HUDEP-2 (cell line): Measurements from ENCODE around the gene AKR7A2.

ENCODE experiments used
- DNase-seq, 76 experiments: peaks; one replicate each; lab custom pipeline; 2025; ENCODE audit not compliant: unreplicated experiment in 76 of 76; lab: John Stamatoyannopoulos, UW

AKR7A2 gene

GRCh38 chr1:19311931-19312781 is at the start of gene AKR7A2, which contains the start of gene SLC66A1:
AKR7A2 (minus strand) TSS chr1:19312144; CDS start chr1:19312124, 20 bp downstream.
SLC66A1 (plus strand) TSS chr1:19312326; CDS start chr1:19317678, 5,352 bp downstream.
- peak in 73 of 76 experiments; percentile 22 to 95 (median 83) for DNase-seq

- DNase-seq = no peak
Measured at GRCh38 chr1:19360843-19361610, 49.1 kb upstream of the AKR7A2 start.

GRCh38 chr1:19360432-19360831 is 48.5 kb upstream of the AKR7A2 start:
- no peak for DNase-seq

- DNase-seq = no peak
Measured at GRCh38 chr1:19360016-19360415, 48.1 kb upstream of the AKR7A2 start.

- DNase-seq = no peak
Measured at GRCh38 chr1:19359357-19359756, 47.4 kb upstream of the AKR7A2 start.

- no peak for DNase-seq
Measured at GRCh38 chr1:19358710-19359109, 46.8 kb upstream of the AKR7A2 start.

- DNase-seq = no peak
Measured at GRCh38 chr1:19357299-19357986, 45.5 kb upstream of the AKR7A2 start.

- DNase-seq = no peak
Measured at GRCh38 chr1:19356266-19356665, 44.3 kb upstream of the AKR7A2 start.

GRCh38 chr1:19354531-19354981 is 42.6 kb upstream of the AKR7A2 start:
- DNase-seq = no peak

GRCh38 chr1:19353596-19353995 is 41.7 kb upstream of the AKR7A2 start:
- DNase-seq = no peak

GRCh38 chr1:19352839-19353238 is 40.9 kb upstream of the AKR7A2 start:
- no peak for DNase-seq

GRCh38 chr1:19351873-19352272 is 39.9 kb upstream of the AKR7A2 start:
- no peak for DNase-seq

- no peak for DNase-seq
Measured at GRCh38 chr1:19350566-19350965, 38.6 kb upstream of the AKR7A2 start.

GRCh38 chr1:19349999-19350398 is 38.1 kb upstream of the AKR7A2 start:
- DNase-seq = no peak

- no peak for DNase-seq
Measured at GRCh38 chr1:19348441-19349198, 36.7 kb upstream of the AKR7A2 start.

GRCh38 chr1:19347533-19348172 is 35.7 kb upstream of the AKR7A2 start:
- no peak for DNase-seq

- no peak for DNase-seq
Measured at GRCh38 chr1:19346026-19346425, 34.1 kb upstream of the AKR7A2 start.

GRCh38 chr1:19345391-19345790 is 33.4 kb upstream of the AKR7A2 start:
- no peak for DNase-seq

- DNase-seq = no peak
Measured at GRCh38 chr1:19344831-19345230, 32.9 kb upstream of the AKR7A2 start.

GRCh38 chr1:19344372-19344810 is 32.4 kb upstream of the AKR7A2 start:
- peak in 31 of 76 experiments; percentile 3 to 54 (median 20) for DNase-seq
